Measurements from ENCODE around the gene CHD6.

CHD6 gene

DNA sequence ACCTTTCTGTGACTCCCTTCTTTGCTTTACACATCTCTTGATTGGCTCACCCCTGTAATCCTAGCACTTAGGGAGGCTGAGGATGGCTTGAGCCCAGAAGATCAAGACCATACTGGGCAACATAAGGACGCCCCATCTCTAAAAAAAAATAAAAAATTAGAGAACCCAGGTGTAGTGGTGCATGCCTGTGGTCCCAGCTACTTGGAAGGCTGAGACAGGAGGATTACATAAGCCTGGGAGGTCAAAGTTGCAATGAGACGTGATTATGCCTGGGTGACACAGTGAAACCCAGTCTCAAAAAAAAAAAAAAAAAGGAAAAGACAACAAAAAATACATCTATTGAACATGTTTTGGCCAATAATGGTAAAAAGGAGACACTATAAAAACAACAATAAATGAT, 37.8 kb downstream of the CHD6 start:
- DNase-seq (ENCODE audit: low read depth): no peak

DNA sequence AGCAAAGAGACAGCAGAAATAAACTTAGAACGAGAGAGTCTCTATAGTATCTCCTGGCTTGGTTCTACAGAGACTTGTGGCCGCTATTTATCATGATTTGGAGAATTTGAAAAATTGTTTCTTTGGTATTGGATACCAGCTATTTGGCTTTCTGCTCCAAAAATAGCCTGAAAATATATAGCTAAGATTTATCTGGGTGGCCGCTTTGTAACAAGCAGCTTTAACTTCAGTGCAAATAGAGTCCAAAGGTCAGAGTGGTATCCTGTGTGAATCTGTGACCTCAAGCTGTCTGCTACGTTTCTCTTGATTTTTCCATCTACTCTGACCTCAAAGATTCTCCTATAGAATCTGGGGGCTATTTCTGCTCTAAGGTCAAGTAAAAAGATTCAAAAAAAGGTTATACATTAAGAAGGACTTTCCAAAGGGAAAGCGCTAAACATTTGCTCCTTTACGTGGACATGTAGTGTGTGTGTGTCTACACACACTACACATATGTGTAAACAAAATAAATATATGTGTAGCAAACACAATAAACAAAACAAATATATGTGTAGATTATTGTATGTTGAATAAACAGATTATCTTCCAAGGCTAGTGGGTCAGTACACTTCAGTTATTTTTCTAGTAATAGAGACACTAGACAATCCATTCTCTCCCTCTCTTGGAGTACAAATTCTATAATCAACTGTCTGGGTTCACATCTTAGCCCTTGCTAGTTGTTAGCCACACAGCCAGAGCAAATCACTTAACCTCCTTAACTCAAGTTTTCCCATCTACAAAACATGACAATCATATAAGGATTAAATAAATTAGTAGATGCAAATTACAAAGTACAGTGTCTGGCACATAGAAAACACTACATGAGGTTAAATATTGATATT, 40.8 kb downstream of the CHD6 start:
- no peak for DNase-seq (ENCODE audit: low read depth)

DNA sequence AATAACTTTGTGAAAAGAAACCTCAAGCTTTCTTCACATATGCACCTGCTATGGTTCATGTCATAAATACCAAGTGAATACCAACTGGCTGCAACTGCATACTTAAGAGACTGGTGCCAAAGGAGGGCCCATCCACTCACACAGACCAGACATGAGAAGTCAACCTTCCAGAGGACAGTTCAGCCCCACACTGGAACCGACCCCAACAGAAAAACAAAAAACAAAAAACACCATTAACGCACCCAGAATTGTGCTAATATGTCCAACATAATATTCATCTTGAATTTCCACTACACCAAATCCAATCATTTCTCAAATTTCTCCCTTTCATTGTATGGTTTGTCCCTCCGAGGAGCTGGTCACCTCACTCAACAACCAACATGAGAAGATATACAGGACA, 42.8 kb downstream of the CHD6 start:
- no peak for DNase-seq (ENCODE audit: low read depth)

DNA sequence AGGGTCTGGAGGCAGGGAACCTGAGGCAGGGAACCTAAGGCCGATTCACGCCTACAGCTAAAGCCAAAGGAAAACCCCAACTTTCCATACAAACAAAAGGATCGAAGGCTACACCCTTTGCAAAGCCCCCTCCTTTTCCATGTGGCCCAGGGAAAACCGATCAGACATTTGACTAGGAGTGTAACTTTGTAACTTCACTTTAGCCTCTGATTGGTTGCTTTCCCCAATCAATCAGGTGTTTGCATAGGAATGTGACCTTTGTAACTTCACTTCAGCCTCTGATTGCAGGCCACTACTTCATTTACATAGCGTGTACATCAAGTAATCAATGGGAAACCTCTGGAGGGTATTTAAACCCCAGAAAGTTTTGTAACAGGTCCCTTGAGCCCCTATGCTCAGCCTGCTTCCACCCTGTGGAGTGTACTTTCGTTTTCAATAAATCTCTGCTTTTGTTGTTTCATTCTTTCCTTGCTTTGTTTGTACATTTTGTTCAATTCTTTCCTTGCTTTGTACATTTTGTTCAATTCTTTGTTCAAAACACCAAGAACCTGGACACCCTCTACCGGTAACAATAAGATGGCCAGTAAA, 43.3 kb downstream of the CHD6 start:
- no peak for DNase-seq (ENCODE audit: low read depth)

DNA sequence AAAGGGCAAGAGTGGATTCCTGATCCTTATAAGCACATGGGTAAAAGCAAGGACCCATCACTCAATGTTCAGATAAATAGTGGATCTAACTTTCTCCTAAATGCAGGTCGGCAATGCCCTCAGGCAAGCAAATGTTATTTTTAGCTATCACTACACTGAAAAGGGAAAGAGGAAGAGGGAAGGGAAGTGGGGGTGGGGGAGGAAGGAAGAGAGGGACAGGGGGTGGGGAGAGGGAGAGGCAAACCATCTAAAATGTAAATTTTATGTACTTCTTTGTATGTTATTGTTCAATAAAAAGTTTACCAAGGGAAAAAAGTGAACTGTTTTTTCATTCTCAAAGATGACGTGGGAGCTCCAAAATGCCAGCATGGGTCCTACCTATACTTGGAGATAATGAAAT, 44.2 kb downstream of the CHD6 start:
- DNase-seq (ENCODE audit: low read depth): no peak

DNA sequence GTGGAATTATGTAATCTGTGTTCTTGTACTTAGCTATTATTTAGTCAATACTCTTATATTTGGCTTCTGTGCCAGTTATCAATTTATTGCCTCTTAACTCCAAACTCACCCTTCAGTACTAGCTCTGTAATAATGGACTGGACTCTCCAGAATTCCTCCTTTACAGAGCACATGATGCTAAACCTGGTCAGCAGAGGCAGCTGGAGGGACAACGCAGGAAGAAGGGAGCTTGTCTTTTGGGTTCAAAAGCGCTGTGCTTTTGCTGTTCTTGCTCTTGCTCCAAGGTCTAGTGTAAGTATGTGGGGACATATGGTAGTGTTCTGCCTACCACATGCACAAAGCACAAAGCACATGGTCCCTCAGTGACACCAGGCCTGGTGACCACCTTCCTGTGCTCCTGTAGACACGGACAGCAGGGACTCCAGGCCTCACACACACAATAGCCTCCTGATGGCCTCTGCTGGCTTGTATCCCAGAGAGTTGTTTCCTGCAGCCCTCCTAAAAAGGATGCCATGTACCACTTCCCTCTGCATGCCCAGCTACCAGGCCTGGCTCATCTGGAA, 46.1 kb downstream of the CHD6 start:
- DNase-seq (ENCODE audit: low read depth): no peak

DNA sequence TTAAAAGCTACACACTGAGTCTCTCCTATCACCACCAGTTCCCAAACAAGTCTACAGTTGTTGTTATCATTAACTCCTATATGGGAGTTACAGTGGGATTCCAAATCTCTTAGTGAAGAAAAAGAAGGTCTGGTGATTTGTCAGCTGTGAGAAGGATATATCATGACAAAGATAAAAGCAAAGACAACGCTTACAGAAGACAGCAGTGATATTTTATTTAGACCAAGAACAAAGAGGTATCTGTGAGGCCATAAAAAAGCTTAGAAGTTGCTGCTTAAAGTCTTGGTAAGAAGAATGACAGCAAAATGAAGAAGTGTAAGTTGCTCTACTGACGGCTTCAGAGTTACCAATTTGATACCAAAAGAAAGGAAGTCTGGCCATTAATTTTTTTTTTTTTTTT, 47.2 kb downstream of the CHD6 start:
- DNase-seq (ENCODE audit: low read depth): no peak

DNA sequence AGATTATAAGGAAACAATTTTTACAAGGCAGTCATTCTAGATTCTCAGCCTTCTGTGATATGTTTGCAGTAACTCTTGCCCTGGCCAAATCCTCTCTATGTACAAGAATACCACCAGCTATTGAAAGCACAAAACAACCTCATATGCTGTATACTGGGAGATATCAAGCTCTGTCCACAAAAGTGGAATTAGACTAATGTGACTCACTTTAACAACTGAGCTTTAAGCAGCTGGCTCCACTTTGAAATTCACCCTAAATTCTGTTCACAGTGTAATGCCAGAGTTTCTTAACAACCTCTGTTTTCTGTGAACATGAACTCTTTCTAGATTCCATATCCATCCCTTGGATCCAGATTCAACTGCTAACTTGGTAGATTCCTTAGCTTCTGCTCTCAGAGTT, 47.6 kb downstream of the CHD6 start:
- no peak for DNase-seq (ENCODE audit: low read depth)

DNA sequence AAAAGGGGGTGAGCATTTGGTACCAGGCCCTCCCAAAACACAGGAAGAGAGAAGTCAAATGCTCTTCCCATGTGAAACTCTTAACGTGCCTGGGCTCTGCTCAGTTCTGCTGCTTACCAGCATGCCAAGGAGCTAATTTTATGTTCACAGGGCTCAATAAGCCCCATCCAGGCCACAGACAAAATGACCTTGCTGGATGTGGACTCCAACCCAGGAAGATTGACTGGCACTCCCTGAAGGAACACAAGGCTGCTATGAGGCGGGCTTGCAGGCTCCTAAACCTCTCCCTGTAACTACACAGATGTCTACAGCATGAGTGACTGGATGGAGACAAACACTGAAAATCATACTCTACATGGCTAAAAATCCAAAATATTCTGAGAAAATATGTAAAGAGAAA, 50.6 kb downstream of the CHD6 start:
- DNase-seq (ENCODE audit: low read depth): no peak

DNA sequence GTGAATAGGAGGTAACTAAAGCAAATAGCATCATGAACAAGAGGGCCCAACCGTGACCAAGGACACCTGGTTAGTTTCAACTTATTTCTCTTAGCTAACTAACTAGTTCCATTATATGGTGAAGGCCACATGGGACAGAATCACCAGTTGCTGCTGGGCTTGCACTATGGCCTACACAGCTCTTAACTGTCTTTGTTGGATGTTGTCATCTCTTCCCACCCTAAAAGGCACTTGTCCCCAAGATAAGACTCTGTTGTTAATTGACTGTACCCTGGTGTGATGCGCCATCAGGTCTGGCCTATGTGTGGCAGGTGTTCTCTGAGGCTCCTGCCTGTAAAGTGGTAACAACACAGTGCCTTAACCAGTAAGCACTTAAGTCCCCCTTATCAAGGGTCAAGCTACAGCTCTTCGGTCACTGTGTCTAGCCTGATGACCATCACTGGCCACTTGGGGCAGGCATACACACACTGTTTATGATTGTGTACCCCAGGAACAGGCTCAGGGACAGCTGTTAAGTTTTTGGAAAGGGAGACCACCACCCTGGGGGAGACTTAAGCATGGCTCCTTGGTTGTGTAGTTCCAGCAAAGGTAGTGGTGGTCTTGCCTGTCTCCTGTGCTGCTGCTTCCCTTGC, 51.2 kb downstream of the CHD6 start:
- DNase-seq (ENCODE audit: low read depth): no peak

DNA sequence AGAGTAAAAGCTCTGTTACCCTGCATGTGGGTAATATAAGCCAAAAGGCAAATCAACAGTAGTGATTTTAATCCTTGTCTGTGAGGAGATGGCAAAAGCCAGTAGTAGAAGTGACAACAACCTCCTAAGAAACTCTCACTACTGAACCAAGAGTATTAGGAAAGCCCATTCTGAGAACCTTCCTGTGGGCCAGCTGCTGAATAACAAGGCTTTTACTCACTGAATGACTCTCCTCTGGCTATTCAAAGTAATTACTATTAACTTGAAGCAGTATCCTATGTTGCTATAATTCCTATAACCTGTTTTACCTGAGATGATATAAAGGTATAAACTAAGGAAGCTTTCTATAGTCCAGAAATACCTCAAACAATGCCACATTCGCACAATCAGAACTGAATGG, 55.1 kb downstream of the CHD6 start:
- no peak for DNase-seq (ENCODE audit: low read depth)

DNA sequence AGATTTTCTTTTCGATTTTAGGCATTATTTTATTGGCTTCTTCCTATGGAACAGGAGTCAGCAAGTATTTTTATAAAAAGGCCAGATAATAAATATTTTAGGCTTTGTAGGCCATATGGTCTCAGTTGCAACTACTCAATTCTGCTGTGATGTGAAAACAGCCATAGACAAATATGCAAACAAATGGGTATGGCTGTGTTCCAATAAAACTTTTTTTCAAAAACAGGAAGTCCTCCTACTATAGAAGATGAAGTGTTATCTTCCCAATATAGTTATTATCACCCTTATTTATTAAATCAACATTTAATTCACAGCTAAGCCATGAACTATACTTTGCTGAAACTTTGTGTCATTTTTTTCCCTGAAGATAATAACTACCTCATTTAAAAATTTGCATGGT, 57.2 kb downstream of the CHD6 start:
- DNase-seq (ENCODE audit: low read depth): no peak

DNA sequence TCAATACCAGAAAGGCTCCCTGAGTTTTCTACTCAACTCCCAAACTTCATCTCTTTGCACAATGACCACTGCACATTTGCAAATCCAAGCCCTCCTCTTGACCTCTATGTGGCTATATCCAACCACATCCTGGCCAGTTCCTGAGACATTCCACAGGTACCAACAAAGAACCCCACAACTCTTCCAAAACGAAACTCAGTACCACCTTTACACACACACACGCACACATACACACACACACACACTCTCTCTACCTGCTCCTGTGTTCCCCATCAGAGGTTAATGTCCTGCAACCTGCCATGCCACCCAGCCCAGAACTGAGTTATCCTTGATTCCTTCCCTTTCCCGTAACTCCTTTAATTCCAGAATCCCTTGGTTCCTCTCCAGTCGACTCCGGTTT, 58.5 kb downstream of the CHD6 start:
- DNase-seq (ENCODE audit: low read depth): no peak

DNA sequence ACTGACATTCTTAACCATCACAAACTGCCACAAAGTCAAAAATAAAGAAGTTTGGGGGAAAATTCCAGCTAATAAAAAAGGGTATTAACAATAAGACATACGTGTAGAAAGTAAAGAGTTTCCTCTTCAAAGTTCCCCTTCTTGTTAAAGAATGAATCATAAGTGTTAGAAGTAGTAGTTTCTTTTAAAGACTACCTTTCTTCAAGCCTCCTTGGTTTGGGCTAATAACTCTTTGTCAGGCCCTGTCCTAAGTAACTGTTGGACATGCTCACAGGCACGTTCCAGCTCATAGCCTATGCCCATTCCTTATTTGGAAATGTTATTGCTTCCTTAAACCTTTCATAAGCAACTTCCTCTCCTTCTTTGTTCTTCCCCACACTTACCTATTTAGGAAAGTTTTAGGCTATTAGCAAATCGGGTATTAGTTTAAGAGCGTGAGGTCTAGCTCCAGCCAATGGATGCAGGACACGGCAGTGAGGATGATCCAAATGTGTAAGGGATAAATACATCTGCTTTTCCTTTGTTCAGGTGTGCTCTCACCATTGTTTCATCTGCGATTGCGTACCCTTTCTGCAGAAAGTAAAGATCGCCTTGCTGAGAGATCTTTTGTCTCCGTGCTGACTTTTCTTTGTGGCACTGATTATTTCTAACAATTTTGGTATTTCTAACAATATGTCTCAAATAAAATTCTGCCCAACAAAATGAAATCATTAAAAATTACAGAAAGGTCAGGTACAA, 64.9 kb downstream of the CHD6 start:
- DNase-seq (ENCODE audit: low read depth): no peak

DNA sequence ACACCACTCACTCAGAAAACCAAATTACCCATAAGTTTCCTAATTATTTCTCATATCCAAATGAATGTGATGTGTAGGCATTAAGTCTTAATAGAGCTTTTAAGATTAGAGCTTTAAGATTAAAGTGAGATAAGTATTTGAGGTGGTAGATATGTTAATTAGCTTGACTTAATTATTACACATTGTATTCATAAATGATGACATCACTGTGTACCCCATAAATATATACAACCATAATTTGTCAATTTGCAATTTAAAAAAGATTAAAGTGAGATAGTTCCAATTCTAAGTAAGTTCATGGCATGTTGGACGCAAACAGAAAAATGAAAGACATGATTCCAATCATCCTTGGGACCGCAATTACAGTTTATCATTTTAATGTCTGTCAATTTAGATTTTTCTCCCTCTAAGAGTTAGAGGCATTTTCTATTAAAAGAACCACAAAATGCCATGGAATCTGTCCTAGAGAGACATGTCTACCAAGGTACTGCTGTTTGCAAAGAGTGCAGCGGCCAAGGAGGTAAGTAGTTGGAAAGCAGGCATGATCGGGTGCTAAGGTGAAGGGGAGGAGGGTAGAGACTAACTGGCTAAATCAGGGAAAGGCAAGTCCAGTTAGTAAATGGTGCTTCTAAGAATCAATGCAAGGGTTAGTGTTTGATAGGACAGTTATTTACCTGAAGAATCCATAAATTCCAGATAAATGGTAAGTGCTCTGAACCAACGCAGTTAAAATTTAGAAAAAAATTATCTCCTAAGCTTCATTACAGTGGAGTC, 65.7 kb downstream of the CHD6 start:
- no peak for DNase-seq (ENCODE audit: low read depth)

DNA sequence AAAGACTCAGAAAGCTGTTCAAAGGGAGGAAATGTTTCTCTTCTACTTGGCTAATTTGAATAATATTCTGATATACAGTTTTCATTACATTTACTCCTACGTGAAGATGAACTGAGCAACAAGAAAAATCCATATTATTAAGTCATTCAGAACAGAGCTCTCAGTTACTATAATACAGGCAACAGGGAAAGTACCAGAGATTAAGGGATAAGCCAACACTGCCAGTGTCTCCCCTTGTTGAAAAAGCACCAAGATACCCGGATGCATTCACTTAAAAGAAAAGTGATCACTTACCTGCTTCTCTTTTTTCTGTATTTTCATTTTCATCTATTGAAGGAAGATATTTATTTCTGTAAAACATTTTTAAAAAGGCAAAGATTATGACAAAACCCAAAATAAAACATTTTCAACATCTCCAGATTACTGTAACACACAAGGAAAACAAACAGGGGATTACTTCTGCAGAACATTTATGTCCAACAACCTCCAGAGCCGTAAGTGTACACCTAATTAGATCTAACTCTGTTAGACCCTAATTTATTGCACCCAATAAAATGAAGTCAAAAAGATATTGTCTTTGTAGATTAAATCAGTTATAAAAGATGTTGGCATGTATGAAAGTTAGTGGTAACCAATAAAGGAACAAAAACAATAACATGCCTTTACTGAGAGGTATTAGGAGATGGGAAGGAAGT, 67.0 kb downstream of the CHD6 start:
- no peak for DNase-seq (ENCODE audit: low read depth)

DNA sequence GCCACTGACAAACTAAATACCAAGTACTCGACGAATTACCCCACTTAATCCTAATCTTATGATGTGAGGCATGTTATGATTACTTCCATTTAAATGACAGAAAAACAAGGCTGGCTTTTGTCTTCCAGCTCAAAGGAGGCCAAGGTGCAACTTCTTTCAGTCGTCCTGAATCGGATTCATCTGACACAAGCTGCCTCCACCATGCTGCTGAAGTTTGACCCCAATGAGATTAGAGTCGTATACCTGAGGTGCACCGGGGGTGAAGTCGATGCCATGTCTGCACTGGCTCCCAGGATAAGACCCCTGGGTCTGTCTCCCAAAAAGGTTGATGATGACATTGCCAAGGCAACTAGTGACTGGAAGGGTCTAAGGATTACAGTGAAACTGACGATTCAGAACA, 71.0 kb downstream of the CHD6 start:
- no peak for DNase-seq (ENCODE audit: low read depth)

DNA sequence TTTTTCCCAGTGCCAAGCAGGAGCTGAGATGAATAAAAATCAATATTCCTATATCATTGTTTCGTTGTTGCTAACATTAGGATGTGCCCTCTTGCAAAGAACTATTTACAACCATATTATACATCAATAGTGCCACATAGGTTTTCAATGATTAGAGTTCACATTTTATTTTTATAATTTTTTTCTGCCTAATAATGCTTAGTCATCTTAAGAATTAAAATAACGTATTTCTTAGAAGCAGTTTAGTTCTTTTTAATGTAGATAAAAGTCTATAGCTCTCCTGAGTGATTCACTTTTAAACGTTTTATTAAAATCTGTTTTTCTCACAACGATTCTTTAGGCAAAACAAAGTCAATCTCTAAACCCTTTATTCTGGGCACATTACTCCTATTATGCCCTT, 71.6 kb downstream of the CHD6 start:
- DNase-seq (ENCODE audit: low read depth): no peak

DNA sequence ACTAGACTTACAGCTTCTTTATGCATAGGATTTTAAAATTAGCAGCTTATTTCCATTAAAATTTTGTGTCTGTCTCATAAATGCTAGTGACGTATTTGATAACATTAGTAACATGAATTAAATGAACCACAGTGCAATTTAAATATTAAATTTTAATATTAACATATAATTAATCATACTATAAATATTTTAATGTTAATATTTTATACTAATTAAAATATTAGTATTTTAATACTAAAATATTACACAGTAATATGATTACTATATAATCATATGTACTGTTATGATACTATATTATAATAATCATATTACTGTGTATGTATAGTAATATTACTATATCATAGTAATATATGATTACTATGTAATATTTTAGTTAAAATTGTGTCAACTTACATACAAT, 73.7 kb downstream of the CHD6 start:
- DNase-seq (ENCODE audit: low read depth): no peak

DNA sequence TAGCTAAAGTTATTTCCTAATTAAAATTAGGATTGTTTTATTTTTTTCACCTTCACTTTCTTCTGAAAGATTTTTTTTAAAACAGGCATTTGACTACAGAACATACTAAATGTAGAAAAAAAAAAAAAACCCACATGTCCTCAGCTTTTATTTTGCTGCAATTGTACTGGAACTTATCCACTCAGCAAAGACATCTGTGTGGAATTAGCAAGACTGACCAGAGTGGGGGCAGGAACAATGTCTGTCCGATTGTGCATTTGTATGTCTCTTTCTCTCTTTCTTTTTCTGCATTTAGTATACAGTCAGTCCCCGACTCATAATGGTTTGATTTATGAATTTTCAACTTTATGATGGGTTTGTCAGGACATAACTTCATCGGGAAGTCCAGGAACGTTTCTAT, 77.3 kb downstream of the CHD6 start:
- DNase-seq (ENCODE audit: low read depth): no peak

DNA sequence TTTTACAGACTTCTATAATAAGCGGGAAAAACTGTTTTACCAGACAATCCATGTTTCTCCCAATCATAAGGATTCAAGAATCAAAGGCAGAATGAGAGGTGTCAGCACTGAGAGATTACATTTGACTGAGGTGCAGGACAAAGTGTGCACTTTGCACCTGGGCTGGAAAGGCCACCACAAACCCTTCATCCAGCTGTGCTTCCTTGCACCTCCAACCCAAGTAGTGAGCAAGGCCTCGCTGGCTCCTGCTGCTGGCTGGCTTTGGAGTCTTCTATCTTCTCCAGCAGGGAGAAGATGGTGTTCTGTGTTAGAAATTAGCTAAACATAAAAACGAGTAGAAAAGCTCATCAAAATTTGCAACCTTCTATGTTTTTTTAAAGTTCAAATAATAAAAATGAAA, 77.7 kb downstream of the CHD6 start:
- DNase-seq (ENCODE audit: low read depth): no peak
